Panc1 (cell line): Measurements from ENCODE around the gene PLXNC1. TPM values are rescaled to one million over a fixed set of nuclear protein-coding genes. Genes with fewer than 3 reads are reported as not detected.

ENCODE experiments used
- ATAC-seq: fragments of 200-7000 bp; cut with Tn5 transposase; 2 replicates; pipeline ENCODE4 v1.9.1; 2020; ENCODE audit warnings: mild to moderate bottlenecking, moderate library complexity
- BruUV-seq: library from RNA; stranded (reverse); fragments of 400-500 nt; replicated peaks from 2 replicates; lab custom pipeline; 2021; lab: Mats Ljungman, UMichigan
- CTCF ChIA-PET: fragments of 300-600 bp; sonication (Branson Sonifier 250); formaldehyde crosslinking; loops from one replicate; lab custom pipeline; 2022; ENCODE audit warnings: antibody characterized with exemption; lab: Charles Lee
- POLR2A ChIA-PET: fragments of 300-600 bp; sonication (Branson Sonifier 250); formaldehyde crosslinking; loops from one replicate; lab custom pipeline; 2022; ENCODE audit warnings: antibody characterized with exemption; lab: Charles Lee
- DNase-seq: peaks from one replicate; pipeline ENCODE4 v3.0.0-alpha.2; 2010; ENCODE audit warnings: low read depth, low spot score
- H3K27ac ChIP-seq: 2 replicates; pipeline ENCODE4 v1.5.1; 2011; ENCODE audit warnings: mild to moderate bottlenecking, low read length, inconsistent platforms
- H3K27me3 ChIP-seq: fragments of 200-500 bp; sonication (Bioruptor generic); 2 replicates; pipeline ENCODE4 v1.6.0; 2014; ENCODE audit warnings: low read length, inconsistent platforms; ENCODE audit not compliant: control insufficient read depth, insufficient read depth
- H3K36me3 ChIP-seq: fragments of 200-500 bp; sonication (Bioruptor generic); 2 replicates; pipeline ENCODE4 v1.5.1; 2014; ENCODE audit warnings: inconsistent platforms, mild to moderate bottlenecking, low read length, moderate library complexity; ENCODE audit not compliant: control insufficient read depth, insufficient read depth
- H3K4me1 ChIP-seq: 2 replicates; pipeline ENCODE4 v1.5.1; 2011; ENCODE audit warnings: inconsistent platforms, mild to moderate bottlenecking, low read length, moderate library complexity; ENCODE audit not compliant: control insufficient read depth, insufficient read depth
- H3K4me3 ChIP-seq, 2 experiments: 2 replicates each; pipeline ENCODE4 v1.5.1; 2011 to 2012; ENCODE audit warnings: low read depth in 2 of 2, low read length in 2 of 2, mild to moderate bottlenecking in 2 of 2, inconsistent platforms in 1 of 2, moderate library complexity in 1 of 2
- H3K9me3 ChIP-seq: fragments of 200-500 bp; sonication (Bioruptor generic); 2 replicates; pipeline ENCODE4 v1.5.1; 2014; ENCODE audit warnings: low read depth, mild to moderate bottlenecking, inconsistent platforms, low read length, moderate library complexity; ENCODE audit not compliant: control insufficient read depth, insufficient read depth
- CTCF ChIP-seq: fragments of 450-650 bp; IDR thresholded peaks from 2 replicates; pipeline ENCODE4 v1.5.1; 2017; ENCODE audit warnings: mild to moderate bottlenecking
- POLR2AphosphoS5 ChIP-seq: IDR thresholded peaks from 2 replicates; pipeline ENCODE4 v1.6.1; 2012; ENCODE audit warnings: mild to moderate bottlenecking, low read depth, low read length, moderate library complexity
- REST ChIP-seq, 2 experiments: IDR thresholded peaks; 2 replicates each; pipeline ENCODE4 v1.6.1; 2011 to 2012; ENCODE audit warnings: low read depth in 2 of 2, control low read depth in 1 of 2, low read length in 1 of 2, mild to moderate bottlenecking in 1 of 2, moderate library complexity in 1 of 2; ENCODE audit not compliant: insufficient read depth in 1 of 2
- SIN3A ChIP-seq: IDR thresholded peaks from 2 replicates; pipeline ENCODE4 v1.6.1; 2012; ENCODE audit warnings: low read depth, mild to moderate bottlenecking, low read length, moderate library complexity, borderline replicate concordance; ENCODE audit not compliant: insufficient read depth
- TCF7L2 ChIP-seq: IDR thresholded peaks from 2 replicates; pipeline ENCODE4 v1.6.1; 2011; ENCODE audit warnings: mild to moderate bottlenecking, low read depth, low read length, inconsistent platforms
- in situ Hi-C: cut with HindIII; loops from 2 replicates; pipeline ENCODE4 v1.10.0; 2016; ENCODE audit warnings: low sequenced_read_pairs, low pct_unique_long_range_greater_than_20kb
- intact Hi-C: fragments of 100-400 bp; cut with micrococcal nuclease; formaldehyde crosslinking; loops from one replicate; pipeline ENCODE4 v1.10.0; 2022; ENCODE audit not compliant: unreplicated experiment
- total RNA-seq: library from RNA; stranded (reverse); gene quantifications from one replicate; pipeline ENCODE4 v1.2.1, GENCODE V29; 2021; ENCODE audit not compliant: unreplicated experiment

Gene PLXNC1
- total RNA-seq, 1 experiment from 2014 or later, result 0.57 TPM

- Histone ChIP-seq H3K27me3 (peaks cover 34% of the 10 kb centered on the region), H3K4me1 (no peaks in the 10 kb centered on the region), H3K4me3 (peak overlapping the region; percentile 21 to 42; a peak in 3 of 4 replicates), H3K9me3 (no peaks in the 10 kb centered on the region), H3K36me3 (no peaks in the 10 kb centered on the region; the same call in 1 of the 2 replicates), H3K27ac (no peak overlapping the region)
- no TSS peak for BruUV-seq
- in situ Hi-C loops, result no loop called here
- intact Hi-C loops, result no loop called here
- CTCF ChIA-PET, result no interaction called here
- DNase-seq (no peak), ATAC-seq (no peak)
- TF ChIP-seq CTCF (no peak), SIN3A (no peak), REST (IDR thresholded peaks at IDR 0.05; ENCODE audit: insufficient read depth in 1 of 2, low read depth in 2 of 2, low read length in 1 of 2) (no peak), TCF7L2 (no peak), POLR2AphosphoS5 (no peak)
- POLR2A ChIA-PET, result interaction anchor here (0.7 kb wide), 1 partner anchor 392 kb away, joined by 17 read pairs; no protein-coding TSS in a partner anchor
These were observed 352 bp downstream of the PLXNC1 start for GRCh38 chr12:94148739-94149118.

- TF ChIP-seq POLR2AphosphoS5 (no peak), CTCF (peak; percentile 70), TCF7L2 (no peak), REST (IDR thresholded peaks at IDR 0.05; ENCODE audit: insufficient read depth in 1 of 2, low read depth in 2 of 2, low read length in 1 of 2) (no peak), SIN3A (no peak)
- intact Hi-C loops (no loop called here), in situ Hi-C loops (no loop called here)
- H3K36me3 ChIP-seq, result no peaks in the 10 kb centered on the region; the same call in 1 of the 2 replicates
- ChIA-PET CTCF (no interaction called here), POLR2A (interaction anchor here (0.7 kb wide), 2 partner anchors 391 to 576 kb away, joined by 4 to 17 read pairs; no protein-coding TSS in a partner anchor)
- no peak overlapping the region for H3K27ac ChIP-seq
- H3K4me1 ChIP-seq, result no peaks in the 10 kb centered on the region
- peak; percentile 50 for ATAC-seq
- H3K9me3 ChIP-seq, result no peaks in the 10 kb centered on the region
- no TSS peak for BruUV-seq
- peak overlapping the region; percentile 21 to 42; a peak in 3 of 4 replicates for H3K4me3 ChIP-seq
- peaks cover 34% of the 10 kb centered on the region for H3K27me3 ChIP-seq
- no peak for DNase-seq
These were observed 873 bp downstream of the PLXNC1 start for GRCh38 chr12:94149119-94149780.
